ENCODE data around the gene BHLHE41. TPM values are rescaled to one million over a fixed set of nuclear protein-coding genes. Genes with fewer than 3 reads are reported as not detected.

BHLHE41 gene
- total RNA-seq, 2 experiments from 2014 or later: 0.36 TPM; not detected in 1

Other genes with a start within 250 kb of the BHLHE41 start
- under 1 TPM; 0.33 to 0.91 TPM for gene RASSF8, start 166.4 kb downstream of the BHLHE41 start, total RNA-seq
- gene SSPN, start 70.5 kb upstream of the BHLHE41 start, total RNA-seq: not detected